ENCODE results near the gene STX7.

STX7 gene

DNA sequence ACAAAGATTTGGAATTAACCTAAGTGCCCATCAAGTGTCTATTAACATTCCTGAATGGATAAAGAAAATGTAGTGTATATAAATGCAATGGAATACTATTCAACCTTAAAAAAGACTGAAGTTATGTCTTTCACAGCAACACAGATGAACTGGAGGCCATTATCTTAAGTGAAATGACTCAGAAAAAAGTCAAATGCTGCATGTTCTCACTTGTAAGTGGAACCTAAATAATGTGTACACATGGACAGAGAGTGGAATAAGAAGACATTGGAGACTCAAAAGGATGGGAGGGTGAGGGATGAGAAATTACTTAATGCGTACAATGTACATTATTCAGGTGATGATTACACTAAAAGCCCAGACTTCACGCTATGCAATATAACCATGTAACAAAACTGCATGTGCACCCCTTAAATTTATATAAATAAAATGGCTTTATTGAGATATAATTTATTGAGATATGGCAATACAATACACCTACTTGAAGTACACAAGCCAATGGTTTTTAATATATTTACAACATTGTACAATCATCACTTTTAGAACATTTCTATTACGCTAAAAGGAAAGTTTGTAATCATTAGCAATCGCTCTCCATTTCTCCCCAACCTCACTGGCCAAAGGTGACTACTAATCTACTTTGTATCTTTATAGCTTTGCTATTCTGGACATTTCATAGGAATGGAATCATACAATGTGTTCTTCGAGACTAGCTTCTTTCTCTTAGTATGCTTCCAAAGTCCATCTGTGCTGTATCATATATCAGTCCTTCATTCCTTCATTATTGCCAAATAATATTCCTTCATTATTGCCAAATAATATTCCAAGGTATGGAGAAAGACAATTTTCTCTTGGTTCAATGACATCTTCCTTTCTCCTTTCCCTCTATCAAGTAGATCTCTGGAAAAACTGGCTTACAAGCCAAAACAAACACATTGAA, 5.8 kb downstream of the STX7 start:
- DNase-seq: no peak

GRCh38 chr6:132506461-132506860, 6.5 kb downstream of the STX7 start:
- no peak for DNase-seq

DNA sequence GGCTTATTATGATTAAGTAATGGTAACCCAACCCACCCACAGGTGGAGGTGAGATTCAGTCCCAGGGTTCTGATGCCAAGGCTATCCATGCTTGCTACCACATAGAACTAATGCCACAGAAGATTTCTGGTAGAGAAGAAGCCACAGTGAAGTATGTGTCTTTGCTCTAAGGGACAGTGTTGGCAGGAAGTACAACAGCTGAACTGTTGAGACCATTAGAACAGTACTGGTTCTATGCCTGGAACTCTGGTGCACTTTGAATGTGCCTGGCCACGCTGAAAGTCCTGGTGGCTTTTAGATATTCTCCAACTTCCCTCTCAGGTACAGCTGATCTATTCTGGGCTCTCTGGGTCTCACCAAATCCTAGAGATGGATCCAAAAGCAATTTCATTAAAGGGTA, 7.8 kb downstream of the STX7 start:
- no peak for DNase-seq

DNA sequence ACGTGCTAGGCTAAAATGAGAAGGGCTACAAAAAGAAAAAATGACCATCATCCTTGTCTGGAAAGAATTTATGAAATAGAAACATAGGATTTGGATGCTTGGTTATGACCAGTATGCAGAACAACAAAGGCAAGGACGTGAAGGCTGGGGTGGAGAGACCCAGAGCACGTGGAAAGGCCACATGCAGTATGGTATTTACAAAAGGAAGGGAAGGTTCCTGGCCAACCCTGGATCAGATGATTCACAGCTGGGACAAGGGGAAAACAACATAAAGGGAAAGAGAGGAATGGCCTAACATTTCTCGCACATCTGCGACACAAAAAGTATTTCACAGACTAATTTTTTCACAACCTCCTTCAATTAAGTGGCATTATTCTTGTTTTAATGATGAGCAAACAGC, 8.2 kb downstream of the STX7 start:
- DNase-seq: no peak

DNA sequence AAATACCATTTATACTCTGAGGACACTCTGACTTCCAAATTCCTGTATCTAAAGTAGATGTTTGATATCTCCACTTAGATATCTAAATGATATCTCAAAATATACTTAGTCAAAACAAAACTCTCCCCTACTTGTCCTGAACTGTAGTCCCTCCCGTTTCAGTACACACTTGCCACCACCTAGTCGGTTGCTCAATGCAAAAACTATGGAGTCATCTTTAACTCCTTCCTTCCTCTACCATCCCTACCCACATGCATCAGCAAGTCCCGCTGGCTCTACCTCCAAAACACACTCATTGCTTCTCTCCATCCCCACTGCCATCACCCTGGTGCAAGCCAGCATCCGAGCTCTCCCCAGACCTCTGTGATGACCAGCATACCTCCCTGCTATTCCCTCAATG, 13.2 kb downstream of the STX7 start:
- DNase-seq: no peak

GRCh38 chr6:132498638-132499037, 14.3 kb downstream of the STX7 start:
- no peak for DNase-seq

- no peak for DNase-seq
These were observed 16.3 kb downstream of the STX7 start for GRCh38 chr6:132496519-132497180.

DNA sequence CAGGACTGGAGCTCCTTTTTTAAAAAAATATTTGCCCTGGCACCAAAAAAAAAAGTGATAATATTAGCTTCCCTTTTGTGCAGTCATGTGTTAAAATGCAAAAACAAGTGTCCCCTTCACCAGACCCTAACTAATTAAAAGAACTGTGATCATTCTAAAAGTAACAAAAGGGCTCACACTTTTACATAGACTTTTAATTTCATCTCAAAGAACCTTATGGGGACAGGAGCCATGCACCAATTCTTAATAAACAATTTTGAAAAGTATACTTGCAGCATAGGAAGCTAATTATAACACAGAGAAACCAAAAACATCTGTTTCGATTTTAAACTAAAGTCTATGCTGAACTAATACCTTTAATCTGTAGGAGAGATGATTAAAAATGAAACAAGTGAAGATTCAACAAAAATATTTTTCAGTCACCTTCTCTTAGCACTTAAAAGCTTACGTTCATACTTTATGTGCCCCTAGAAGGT, 17.3 kb downstream of the STX7 start:
- DNase-seq: no peak

GRCh38 chr6:132494954-132495353, 18.0 kb downstream of the STX7 start:
- no peak for DNase-seq

DNA sequence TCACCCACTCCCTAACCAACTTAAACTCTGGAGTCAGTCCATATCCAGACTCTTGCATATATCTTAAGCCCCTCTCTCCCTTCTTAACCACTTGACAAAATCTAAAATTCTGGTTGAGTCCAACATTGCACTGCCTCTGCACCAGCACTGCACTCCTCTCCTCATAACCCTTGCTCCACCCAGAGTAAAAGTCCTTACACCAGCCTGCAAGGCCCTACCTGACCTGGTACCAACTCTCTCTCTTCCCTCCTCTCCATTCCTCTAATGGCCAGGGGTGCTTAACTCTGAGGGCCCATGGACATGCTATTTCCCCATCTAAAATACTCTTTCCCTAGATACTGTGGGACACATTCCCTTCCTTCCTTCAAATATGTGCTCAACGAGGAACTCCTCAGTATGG, 21.0 kb downstream of the STX7 start:
- DNase-seq: no peak

- DNase-seq: peak; percentile 55
These were observed 21.6 kb downstream of the STX7 start for GRCh38 chr6:132491303-132491702.

GRCh38 chr6:132490478-132491204, 22.3 kb downstream of the STX7 start:
- no peak for DNase-seq

DNA sequence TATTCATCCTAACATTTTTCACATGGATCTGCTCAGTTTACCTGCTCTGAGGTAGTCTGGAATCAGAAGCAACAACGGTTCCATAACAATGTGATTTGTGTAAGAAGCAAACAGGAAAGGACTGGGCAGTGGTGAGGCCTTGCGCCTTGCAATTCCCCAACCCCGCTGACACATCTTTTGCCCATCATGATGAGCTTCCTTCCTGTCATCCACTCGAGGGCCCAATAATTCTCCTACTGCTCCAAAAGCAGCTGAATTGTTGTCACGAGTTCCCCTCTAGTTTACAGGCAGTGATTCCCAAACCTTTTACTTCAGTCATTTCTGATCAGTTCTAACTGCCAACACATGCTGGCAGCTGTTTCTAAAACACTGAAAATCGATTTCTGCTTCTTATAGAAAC, 22.9 kb downstream of the STX7 start:
- no peak for DNase-seq

- no peak for DNase-seq
These were observed 23.5 kb downstream of the STX7 start for GRCh38 chr6:132489376-132489775.

DNA sequence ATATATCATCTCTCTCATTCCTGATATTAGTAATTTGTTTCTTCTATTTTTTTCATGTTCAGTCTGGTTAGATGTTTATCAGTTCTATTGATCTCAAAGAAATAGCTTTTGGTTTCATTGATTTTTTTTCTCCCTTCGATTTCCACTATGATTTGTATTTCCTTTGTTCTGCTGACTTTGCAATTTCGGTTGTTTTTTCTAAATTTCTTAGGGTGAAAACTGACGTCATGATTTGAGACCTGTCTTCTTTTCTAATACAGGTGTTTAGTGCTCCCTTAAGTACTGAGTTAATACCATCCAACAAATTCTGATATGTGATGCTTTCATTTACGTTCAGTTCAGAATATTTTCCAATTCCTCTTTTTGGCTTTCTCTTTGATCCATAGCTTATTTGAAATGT, 25.2 kb downstream of the STX7 start:
- no peak for DNase-seq

DNA sequence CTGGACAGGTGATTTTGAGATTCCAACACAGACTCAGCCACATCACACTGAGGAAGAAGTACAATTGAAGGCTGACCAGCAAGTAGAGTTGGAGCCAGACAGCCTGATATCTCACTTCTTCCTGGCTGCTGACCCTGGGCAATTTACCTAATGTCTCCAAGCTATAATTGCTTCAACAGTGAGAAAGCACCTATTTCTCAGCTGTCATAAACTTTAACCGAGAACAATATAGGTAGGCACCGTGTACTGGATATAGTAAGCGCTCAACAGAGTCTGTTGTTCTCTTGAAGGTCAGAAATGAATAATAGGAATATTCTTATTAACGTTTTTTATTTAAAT, 28.3 kb downstream of the STX7 start:
- no peak for DNase-seq

DNA sequence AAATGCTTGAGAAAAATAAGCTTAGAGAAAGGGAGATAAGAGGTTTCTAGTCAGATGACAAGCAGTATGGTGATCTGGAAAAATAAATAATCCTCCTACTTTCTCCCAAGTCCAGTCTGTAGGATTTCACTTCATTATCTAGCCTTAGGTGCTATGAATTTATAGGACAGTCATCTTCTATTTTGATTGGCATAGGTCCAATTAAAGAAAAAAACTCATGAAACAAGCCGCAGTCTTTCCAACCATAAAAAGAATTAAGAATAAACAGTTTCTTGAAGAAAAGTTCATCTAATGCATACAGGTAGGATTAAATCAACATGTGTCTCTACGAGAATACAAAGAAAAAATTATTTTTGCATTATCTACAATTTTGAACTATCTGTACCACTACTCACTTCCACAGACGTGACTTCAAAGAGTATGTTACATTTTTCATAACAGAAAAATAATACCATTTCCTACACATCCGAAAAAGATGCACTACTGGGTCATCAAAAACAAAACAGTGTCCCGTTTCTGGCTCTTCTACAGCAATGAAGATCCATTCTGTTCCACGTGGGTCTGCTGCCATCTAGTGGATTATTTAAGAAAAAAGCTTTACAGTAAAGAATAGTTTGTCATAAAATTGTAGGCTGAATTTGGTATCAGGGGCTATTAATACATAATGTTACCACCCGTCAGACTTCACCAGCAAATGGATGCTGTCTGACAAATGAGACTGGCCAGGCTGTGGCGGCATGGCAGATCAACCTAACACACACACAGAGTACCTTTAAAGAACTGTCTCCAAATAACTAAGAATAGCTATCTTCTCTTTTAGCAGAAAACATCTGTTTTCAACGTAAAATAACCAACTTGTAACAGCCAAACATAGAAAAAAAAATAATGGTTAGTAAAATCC, 28.9 kb downstream of the STX7 start:
- DNase-seq: peak; percentile 74

- no peak for DNase-seq
These were observed 30.3 kb downstream of the STX7 start for GRCh38 chr6:132482581-132482980.

GRCh38 chr6:132481189-132481588, 31.7 kb downstream of the STX7 start:
- DNase-seq: no peak

- peak; percentile 37 for DNase-seq
These were observed 33.8 kb downstream of the STX7 start for GRCh38 chr6:132479131-132479530.

DNA sequence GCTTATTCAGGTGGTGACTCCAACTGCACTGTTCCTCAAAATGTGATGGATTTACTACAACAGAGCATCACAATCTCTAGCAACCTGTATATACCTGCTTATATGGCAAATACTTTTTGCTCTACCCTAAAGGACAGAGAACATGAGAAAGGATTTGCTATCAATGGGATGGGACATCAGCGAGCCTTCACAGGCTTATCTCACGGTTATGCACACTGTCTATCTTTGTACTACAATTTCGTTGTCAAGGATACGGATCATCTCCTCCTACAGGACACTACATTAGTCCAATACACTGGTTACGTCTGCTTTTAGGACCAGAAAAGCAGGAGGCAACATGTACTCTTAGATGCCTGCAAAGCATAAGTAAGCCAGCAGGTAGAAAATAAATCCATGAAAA, 34.2 kb downstream of the STX7 start:
- no peak for DNase-seq

GRCh38 chr6:132478266-132478665, 34.6 kb downstream of the STX7 start:
- no peak for DNase-seq
